Neutrophil (primary cell): Measurements from ENCODE around the gene TSPAN15.

ENCODE experiments used
- H3K27ac ChIP-seq: fragments of 200-600 bp; sonication (generic); 2 replicates; pipeline ENCODE4 v1.5.1; 2016; ENCODE audit warnings: mild to moderate bottlenecking, moderate library complexity
- H3K27me3 ChIP-seq: fragments of 200-600 bp; sonication (generic); 2 replicates; pipeline ENCODE4 v1.6.0; 2016; ENCODE audit warnings: mild to moderate bottlenecking
- H3K36me3 ChIP-seq: fragments of 200-600 bp; sonication (generic); 2 replicates; pipeline ENCODE4 v1.5.1; 2017
- H3K4me1 ChIP-seq, 2 experiments: fragments of 200-600 bp in 1 of 2; sonication (generic) in 1 of 2; 1 replicate in 1 of 2; 2 replicates in 1 of 2; pipeline versions ENCODE4 v1.5.1 to v1.6.1; 2013 to 2016; ENCODE audit warnings: low read depth in 1 of 2, low read length in 1 of 2, mild to moderate bottlenecking in 1 of 2, moderate library complexity in 1 of 2; ENCODE audit not compliant: control insufficient read depth in 1 of 2, insufficient read depth in 1 of 2
- H3K4me3 ChIP-seq, 2 experiments: fragments of 200-600 bp in 1 of 2; sonication (generic) in 1 of 2; 1 replicate in 1 of 2; 2 replicates in 1 of 2; pipeline ENCODE4 v1.5.1; 2013 to 2016; ENCODE audit warnings: low read depth in 1 of 2, low read length in 1 of 2, mild to moderate bottlenecking in 1 of 2, moderate library complexity in 1 of 2
- H3K9me3 ChIP-seq: fragments of 200-600 bp; sonication (generic); 2 replicates; pipeline ENCODE4 v1.5.1; 2016
- TF ChIP-seq, protein P1 (sequence below): fragments of 200-600 bp; sonication (generic); IDR thresholded peaks from 2 replicates; pipeline ENCODE4 v1.5.1; 2016; ENCODE audit warnings: antibody characterized with exemption

Gene TSPAN15

DNA sequence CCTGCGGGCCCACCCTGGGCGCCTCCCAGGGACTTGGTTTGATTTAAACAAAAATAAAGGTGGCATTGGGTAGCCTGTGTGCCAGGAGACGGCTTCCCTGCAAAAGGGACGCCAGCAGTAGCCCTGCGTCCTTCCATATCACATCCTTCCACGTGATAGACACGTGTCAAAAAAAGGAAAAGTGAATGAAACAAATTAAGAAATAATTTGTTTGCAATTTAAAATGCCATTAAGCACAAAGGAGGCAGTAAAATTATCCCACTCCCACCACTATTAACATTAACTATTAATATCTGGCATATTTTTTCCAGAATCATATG, 42.1 kb upstream of the TSPAN15 start:
- Histone ChIP-seq H3K27me3 (peaks cover 22% of the 10 kb centered on the region), H3K4me3 (peak overlapping the region; percentile 50 to 64), H3K9me3 (no peaks in the 10 kb centered on the region), H3K36me3 (peaks cover 14% of the 10 kb centered on the region), H3K4me1 (peaks cover 27 to 43% of the 10 kb centered on the region in 2 experiments), H3K27ac (peak overlapping the region; percentile 75)
- TF ChIP-seq, protein P1, sequence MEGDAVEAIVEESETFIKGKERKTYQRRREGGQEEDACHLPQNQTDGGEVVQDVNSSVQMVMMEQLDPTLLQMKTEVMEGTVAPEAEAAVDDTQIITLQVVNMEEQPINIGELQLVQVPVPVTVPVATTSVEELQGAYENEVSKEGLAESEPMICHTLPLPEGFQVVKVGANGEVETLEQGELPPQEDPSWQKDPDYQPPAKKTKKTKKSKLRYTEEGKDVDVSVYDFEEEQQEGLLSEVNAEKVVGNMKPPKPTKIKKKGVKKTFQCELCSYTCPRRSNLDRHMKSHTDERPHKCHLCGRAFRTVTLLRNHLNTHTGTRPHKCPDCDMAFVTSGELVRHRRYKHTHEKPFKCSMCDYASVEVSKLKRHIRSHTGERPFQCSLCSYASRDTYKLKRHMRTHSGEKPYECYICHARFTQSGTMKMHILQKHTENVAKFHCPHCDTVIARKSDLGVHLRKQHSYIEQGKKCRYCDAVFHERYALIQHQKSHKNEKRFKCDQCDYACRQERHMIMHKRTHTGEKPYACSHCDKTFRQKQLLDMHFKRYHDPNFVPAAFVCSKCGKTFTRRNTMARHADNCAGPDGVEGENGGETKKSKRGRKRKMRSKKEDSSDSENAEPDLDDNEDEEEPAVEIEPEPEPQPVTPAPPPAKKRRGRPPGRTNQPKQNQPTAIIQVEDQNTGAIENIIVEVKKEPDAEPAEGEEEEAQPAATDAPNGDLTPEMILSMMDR: no peak

DNA sequence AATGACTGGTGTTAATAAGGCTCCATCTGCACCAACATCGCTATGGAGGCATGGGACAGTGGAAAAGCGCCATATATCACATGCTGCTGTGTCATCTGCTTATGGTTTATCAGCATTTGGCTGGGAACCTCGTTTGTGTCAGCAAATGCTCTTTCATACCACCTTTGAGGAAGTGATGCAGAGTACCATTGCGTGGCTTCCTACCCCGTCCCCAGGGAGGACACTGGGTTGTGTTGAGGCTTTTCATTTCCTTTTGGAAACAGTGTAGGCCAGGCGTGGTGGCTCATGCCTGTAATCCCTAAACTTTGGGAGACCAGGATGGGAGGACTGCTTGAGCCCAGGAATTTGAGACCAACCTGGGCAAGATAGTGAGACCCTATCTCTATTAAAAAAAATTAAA, 41.3 kb upstream of the TSPAN15 start:
- no peak overlapping the region for H3K4me3 ChIP-seq
- H3K27ac ChIP-seq: peak overlapping the region; percentile 15
- TF ChIP-seq, protein P1: no peak
- H3K9me3 ChIP-seq: no peaks in the 10 kb centered on the region
- peaks cover 6% of the 10 kb centered on the region for H3K36me3 ChIP-seq
- peaks cover 27 to 43% of the 10 kb centered on the region in 2 experiments for H3K4me1 ChIP-seq
- peaks cover 22% of the 10 kb centered on the region for H3K27me3 ChIP-seq

DNA sequence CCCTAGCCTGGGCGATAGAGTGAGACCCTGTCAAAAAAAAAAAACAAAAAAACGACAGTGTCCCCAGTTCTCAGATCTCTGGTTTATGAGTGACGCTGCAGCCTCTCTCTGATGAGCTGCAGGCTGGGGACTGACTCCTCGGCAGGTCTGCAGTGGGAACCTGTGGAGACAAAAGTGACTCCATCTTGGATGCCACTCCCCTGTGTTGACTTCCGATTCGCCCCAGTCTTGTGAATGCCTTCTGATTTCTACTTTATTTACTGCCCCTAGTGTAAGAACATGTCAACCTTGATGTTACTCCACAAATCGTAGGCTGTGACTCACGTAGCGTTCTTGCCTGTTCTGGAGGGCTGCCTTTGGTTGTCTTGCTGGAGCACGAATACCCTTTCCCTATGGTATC, 40.8 kb upstream of the TSPAN15 start:
- Histone ChIP-seq H3K27me3 (peaks cover 22% of the 10 kb centered on the region), H3K36me3 (peaks cover 2% of the 10 kb centered on the region), H3K4me3 (no peak overlapping the region), H3K27ac (no peak overlapping the region), H3K9me3 (no peaks in the 10 kb centered on the region), H3K4me1 (peaks cover 27 to 43% of the 10 kb centered on the region in 2 experiments)
- TF ChIP-seq, protein P1: no peak

DNA sequence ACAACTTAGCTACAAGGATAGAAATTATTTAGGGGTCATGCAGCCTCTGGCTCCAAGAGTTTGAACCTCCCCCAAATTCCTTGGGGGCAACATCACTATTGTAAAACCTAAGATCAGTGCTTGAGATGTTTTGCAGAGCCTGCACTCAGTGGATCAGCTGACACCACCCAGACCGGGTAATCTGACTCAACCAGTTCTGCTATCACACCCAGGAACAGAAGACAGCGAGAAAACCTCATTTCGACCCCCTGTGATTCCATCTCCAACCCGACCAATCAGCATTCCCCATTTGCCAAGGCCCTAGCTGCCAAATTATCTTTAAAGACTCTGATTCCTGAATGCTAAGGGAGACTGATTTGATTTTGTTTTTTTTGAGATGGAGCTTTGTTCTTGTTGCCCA, 39.8 kb upstream of the TSPAN15 start:
- TF ChIP-seq, protein P1: no peak
- H3K36me3 ChIP-seq: no peaks in the 10 kb centered on the region
- H3K27me3 ChIP-seq: peaks cover 22% of the 10 kb centered on the region
- H3K9me3 ChIP-seq: no peaks in the 10 kb centered on the region
- H3K4me1 ChIP-seq: peaks cover 27 to 43% of the 10 kb centered on the region in 2 experiments
- no peak overlapping the region for H3K4me3 ChIP-seq
- H3K27ac ChIP-seq: no peak overlapping the region

DNA sequence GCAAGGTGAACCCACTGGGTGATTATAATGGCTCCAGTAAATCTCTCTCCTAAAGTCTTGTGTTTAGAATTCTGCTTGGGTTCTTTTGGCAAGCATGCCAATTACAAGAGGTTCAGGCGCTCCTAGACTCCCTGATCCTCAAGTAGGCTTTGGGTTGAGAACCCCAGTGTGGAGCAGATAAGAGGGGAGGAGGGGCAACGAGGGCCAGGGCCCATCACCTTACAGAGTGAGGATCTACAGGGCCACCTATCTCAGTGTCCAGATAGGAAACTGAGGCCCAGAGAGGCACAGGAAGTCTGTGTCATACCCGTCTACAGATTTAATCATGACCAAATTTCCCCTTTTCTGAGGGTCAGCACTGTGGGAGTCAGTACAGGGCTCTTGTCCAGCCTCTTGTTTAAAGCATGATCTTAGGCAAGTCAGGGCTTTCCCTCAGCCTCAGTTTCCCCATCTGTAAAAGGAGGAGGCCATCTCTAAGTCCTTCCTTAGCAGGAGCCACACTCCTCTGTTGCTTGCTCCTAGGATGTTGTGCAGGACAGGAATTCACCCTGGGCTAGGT, 39.0 kb upstream of the TSPAN15 start:
- no peak overlapping the region for H3K27ac ChIP-seq
- H3K4me3 ChIP-seq: no peak overlapping the region
- H3K36me3 ChIP-seq: no peaks in the 10 kb centered on the region
- H3K9me3 ChIP-seq: no peaks in the 10 kb centered on the region
- H3K4me1 ChIP-seq: peaks cover 27 to 43% of the 10 kb centered on the region in 2 experiments
- peaks cover 22% of the 10 kb centered on the region for H3K27me3 ChIP-seq
- TF ChIP-seq, protein P1: no peak
